OCI-LY1 (cell line): ENCODE data around the gene CSTB.

ENCODE experiments used
- H2AFZ ChIP-seq: fragments of 200-600 bp; sonication (generic), shearing (Covaris generic); 2 replicates; pipeline ENCODE4 v1.6.0; 2014; ENCODE audit warnings: antibody characterized with exemption, mild to moderate bottlenecking, low read length
- H3F3A ChIP-seq: fragments of 200-600 bp; sonication (generic), shearing (Covaris generic); 2 replicates; pipeline ENCODE4 v1.6.0; 2014; ENCODE audit warnings: mild to moderate bottlenecking, antibody characterized with exemption, low read length, moderate library complexity; ENCODE audit not compliant: insufficient read depth
- H3K27ac ChIP-seq: fragments of 200-600 bp; sonication (generic); 2 replicates; pipeline ENCODE4 v1.5.1; 2014; ENCODE audit warnings: low read length, mixed run types, mild to moderate bottlenecking, low read depth; ENCODE audit not compliant: poor library complexity, severe bottlenecking
- H3K27me3 ChIP-seq: fragments of 200-600 bp; sonication (generic); 2 replicates; pipeline ENCODE4 v1.6.0; 2014; ENCODE audit warnings: antibody characterized with exemption, mild to moderate bottlenecking, low read length, moderate library complexity; ENCODE audit not compliant: insufficient read depth
- H3K36me3 ChIP-seq: fragments of 200-600 bp; sonication (generic); 2 replicates; pipeline ENCODE4 v1.6.1; 2014; ENCODE audit warnings: mild to moderate bottlenecking, antibody characterized with exemption, low read length, moderate library complexity, mixed read lengths; ENCODE audit not compliant: insufficient read depth
- H3K4me1 ChIP-seq: fragments of 200-600 bp; sonication (generic); 2 replicates; pipeline ENCODE4 v1.5.1; 2014; ENCODE audit warnings: mild to moderate bottlenecking, low read length, moderate library complexity; ENCODE audit not compliant: insufficient read depth, severe bottlenecking
- H3K4me2 ChIP-seq: fragments of 200-600 bp; sonication (generic), shearing (Covaris generic); 2 replicates; pipeline ENCODE4 v1.6.1; 2014; ENCODE audit warnings: low read length
- H3K4me3 ChIP-seq: fragments of 200-600 bp; sonication (generic); 2 replicates; pipeline ENCODE4 v1.5.1; 2014; ENCODE audit warnings: low read length, low read depth, mild to moderate bottlenecking, mixed read lengths; ENCODE audit not compliant: poor library complexity, severe bottlenecking
- H3K79me2 ChIP-seq: fragments of 200-600 bp; shearing (Covaris generic); 2 replicates; pipeline ENCODE4 v1.6.1; 2016; ENCODE audit warnings: mixed run types, low read length, mixed read lengths; ENCODE audit not compliant: insufficient read depth
- H3K9ac ChIP-seq: fragments of 200-600 bp; sonication (generic), shearing (Covaris generic); 2 replicates; pipeline ENCODE4 v1.6.1; 2014; ENCODE audit warnings: mild to moderate bottlenecking, low read length, mixed read lengths
- H3K9me2 ChIP-seq: fragments of 200-600 bp; sonication (generic), shearing (Covaris generic); 2 replicates; pipeline ENCODE4 v1.6.1; 2014; ENCODE audit warnings: low read depth, mild to moderate bottlenecking, low read length, mixed read lengths
- H3K9me3 ChIP-seq: fragments of 200-600 bp; shearing (Covaris generic); 2 replicates; pipeline ENCODE4 v1.6.1; 2014; ENCODE audit warnings: low read length, mixed read lengths
- H4K20me1 ChIP-seq: fragments of 200-600 bp; sonication (generic), shearing (Covaris generic); 2 replicates; pipeline ENCODE4 v1.6.0; 2016; ENCODE audit warnings: mild to moderate bottlenecking, low read length; ENCODE audit not compliant: insufficient read depth
- CTCF ChIP-seq: fragments of 200-600 bp; sonication (generic), shearing (Covaris generic); IDR thresholded peaks from 2 replicates; pipeline ENCODE4 v1.5.1; 2017; ENCODE audit warnings: mild to moderate bottlenecking, antibody characterized with exemption, low read length, moderate library complexity, mixed read lengths
- EZH2 ChIP-seq: fragments of 200-600 bp; sonication (generic), shearing (Covaris generic); IDR thresholded peaks from 2 replicates; pipeline ENCODE4 v1.8.0; 2017; ENCODE audit warnings: borderline replicate concordance, mixed run types, mild to moderate bottlenecking, antibody characterized with exemption, low read length, moderate library complexity, mixed read lengths

The CSTB gene

GRCh38 chr21:43758111-43758641 is 17.9 kb downstream of the CSTB start:
- H3K27me3 ChIP-seq = no peaks in the 10 kb centered on the region
- TF ChIP-seq CTCF = no peak
- TF ChIP-seq EZH2 = no peak
- H3K9me3 ChIP-seq = no peaks in the 10 kb centered on the region
- H3K36me3 ChIP-seq = peaks cover 35% of the 10 kb centered on the region
- no peak overlapping the region for H2AFZ ChIP-seq
- no peak overlapping the region for H3K9ac ChIP-seq
- H4K20me1 ChIP-seq = no peaks in the 10 kb centered on the region
- no peak overlapping the region for H3K4me3 ChIP-seq
- H3K9me2 ChIP-seq = no peaks in the 10 kb centered on the region
- no peaks in the 10 kb centered on the region for H3K79me2 ChIP-seq
- H3K27ac ChIP-seq = no peak overlapping the region
- H3K4me2 ChIP-seq = no peak overlapping the region
- H3K4me1 ChIP-seq = no peaks in the 10 kb centered on the region
- H3F3A ChIP-seq = no peaks in the 10 kb centered on the region

- Histone ChIP-seq H3K9me2 (no peaks in the 10 kb centered on the region), H3K4me2 (no peak overlapping the region), H3K79me2 (no peaks in the 10 kb centered on the region), H3K27me3 (no peaks in the 10 kb centered on the region), H3K27ac (no peak overlapping the region), H3K9ac (no peak overlapping the region), H3K36me3 (peaks cover 37% of the 10 kb centered on the region), H4K20me1 (no peaks in the 10 kb centered on the region), H2AFZ (no peak overlapping the region), H3K9me3 (no peaks in the 10 kb centered on the region), H3K4me3 (no peak overlapping the region), H3K4me1 (no peaks in the 10 kb centered on the region), H3F3A (no peaks in the 10 kb centered on the region)
- TF ChIP-seq CTCF (no peak), EZH2 (no peak)
Observed at GRCh38 chr21:43757601-43758000, 18.5 kb downstream of the CSTB start.

- no peak overlapping the region for H3K27ac ChIP-seq
- no peak overlapping the region for H2AFZ ChIP-seq
- no peaks in the 10 kb centered on the region for H3K9me3 ChIP-seq
- peaks cover 44% of the 10 kb centered on the region for H3K36me3 ChIP-seq
- no peak for TF ChIP-seq EZH2
- H3K4me2 ChIP-seq = no peak overlapping the region
- H3K79me2 ChIP-seq = no peaks in the 10 kb centered on the region
- H3K4me3 ChIP-seq = no peak overlapping the region
- no peak overlapping the region for H3K9ac ChIP-seq
- no peaks in the 10 kb centered on the region for H3K9me2 ChIP-seq
- H3F3A ChIP-seq = no peaks in the 10 kb centered on the region
- no peaks in the 10 kb centered on the region for H3K4me1 ChIP-seq
- H4K20me1 ChIP-seq = no peaks in the 10 kb centered on the region
- no peaks in the 10 kb centered on the region for H3K27me3 ChIP-seq
Observed at GRCh38 chr21:43755820-43756594, 20.1 kb downstream of the CSTB start.
